Activated CD8-positive, alpha-beta T cell treated with anti-CD3 and anti-CD28 coated beads, Interleukin-2, amount 10 ng/mL, durations not matched to agents 7 days and 5 days (primary cell): Measurements from ENCODE around the gene RASGRF1. TPM values are rescaled to one million over a fixed set of nuclear protein-coding genes. Genes with fewer than 3 reads are reported as not detected.

Experiments
- ATAC-seq: fragments of 150-1000 bp; cut with Tn5 transposase; one replicate; pipeline ENCODE4 v1.10.0; 2021; ENCODE audit warnings: moderate library complexity
- CTCF ChIA-PET: fragments of 350-600 bp; sonication (Branson Sonifier 250); formaldehyde crosslinking; loops from one replicate; lab custom pipeline; 2021; ENCODE audit warnings: antibody characterized with exemption; lab: Charles Lee
- POLR2A ChIA-PET: fragments of 350-600 bp; sonication (Branson Sonifier 250); formaldehyde crosslinking; loops from one replicate; lab custom pipeline; 2021; ENCODE audit warnings: antibody characterized with exemption; lab: Charles Lee
- DNase-seq: peaks from one replicate; pipeline ENCODE4 v3.0.0-alpha.2; 2020
- H3K27ac Mint-ChIP-seq: one replicate; pipeline ENCODE4 v1.8.0; 2021; ENCODE audit warnings: mild to moderate bottlenecking, mixed read lengths
- H3K27me3 Mint-ChIP-seq: one replicate; pipeline ENCODE4 v1.8.0; 2021; ENCODE audit warnings: low read depth, mixed read lengths
- H3K36me3 Mint-ChIP-seq: one replicate; pipeline ENCODE4 v1.8.0; 2021; ENCODE audit warnings: low read depth, mixed read lengths
- H3K4me1 Mint-ChIP-seq: one replicate; pipeline ENCODE4 v1.8.0; 2021; ENCODE audit warnings: low read depth, mixed read lengths
- H3K4me3 Mint-ChIP-seq: one replicate; pipeline ENCODE4 v1.8.0; 2021; ENCODE audit warnings: mild to moderate bottlenecking, mixed read lengths
- H3K9me3 Mint-ChIP-seq: one replicate; pipeline ENCODE4 v1.8.0; 2022; ENCODE audit warnings: mixed read lengths; ENCODE audit not compliant: insufficient read depth
- total RNA-seq, 2 experiments: library from RNA; stranded (reverse); gene quantifications; one replicate each; pipeline ENCODE4 v1.2.3, GENCODE V29; 2021

RASGRF1 gene
- total RNA-seq, 2 experiments from 2014 or later: not detected

DNA sequence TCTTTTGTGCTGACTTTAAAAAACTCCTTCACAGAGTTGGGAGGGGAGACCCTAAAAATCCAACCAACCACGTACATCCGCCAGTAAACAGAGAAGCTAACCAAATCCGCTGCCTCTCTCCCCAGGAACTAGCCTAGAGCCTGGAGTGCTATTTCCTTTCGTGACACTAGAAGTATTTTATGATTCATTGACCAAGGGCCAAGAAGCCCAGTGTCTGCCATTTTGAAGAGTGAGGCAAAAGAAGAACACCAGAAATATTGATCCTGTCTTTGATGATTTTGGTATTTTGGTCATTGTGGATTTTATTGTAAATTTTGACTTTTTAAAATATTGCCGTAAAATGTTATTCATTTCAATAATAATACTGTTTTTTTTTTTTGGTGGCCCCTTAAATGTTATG is 135.2 kb downstream of the RASGRF1 start:
- Mint-ChIP-seq H3K4me3 (no peak overlapping the region), H3K27me3 (peaks cover 10% of the 10 kb centered on the region), H3K36me3 (no peaks in the 10 kb centered on the region), H3K4me1 (peaks cover 10% of the 10 kb centered on the region), H3K27ac (no peak overlapping the region), H3K9me3 (no peaks in the 10 kb centered on the region)
- CTCF ChIA-PET: no interaction called here
- POLR2A ChIA-PET: no interaction called here
- DNase-seq: no peak
- ATAC-seq: no peak

DNA sequence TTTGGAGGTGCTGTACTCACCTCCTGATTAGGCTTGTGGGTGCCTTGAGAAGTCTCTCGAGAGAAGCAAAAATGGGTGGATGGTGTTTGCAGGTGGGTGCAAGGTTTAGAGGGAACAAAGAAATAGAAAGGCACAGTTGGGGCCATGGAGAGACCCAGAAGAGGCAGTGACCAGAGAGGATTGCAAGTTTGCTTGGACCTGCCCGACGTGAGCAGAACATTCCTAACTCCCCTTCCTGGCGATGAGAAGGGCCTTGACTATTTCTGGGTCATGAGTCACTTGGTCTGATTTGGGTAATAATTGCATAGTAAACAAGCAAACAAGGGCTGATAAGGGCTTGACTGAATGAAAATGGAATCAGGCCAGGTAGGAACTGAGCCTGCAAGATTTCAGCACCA is 138.7 kb downstream of the RASGRF1 start:
- Mint-ChIP-seq H3K27ac (no peak overlapping the region), H3K36me3 (no peaks in the 10 kb centered on the region), H3K4me3 (no peak overlapping the region), H3K4me1 (peaks cover 10% of the 10 kb centered on the region), H3K27me3 (peaks cover 16% of the 10 kb centered on the region), H3K9me3 (no peaks in the 10 kb centered on the region)
- ATAC-seq: no peak
- CTCF ChIA-PET: no interaction called here
- no peak for DNase-seq
- POLR2A ChIA-PET: no interaction called here

GRCh38 chr15:78950902-78951840 is 139.4 kb downstream of the RASGRF1 start:
- ChIA-PET POLR2A (interaction anchor here (0.7 kb wide), 2 partner anchors 27 to 79 kb away, joined by 3 read pairs; no protein-coding TSS in a partner anchor), CTCF (no interaction called here)
- Mint-ChIP-seq H3K27me3 (peaks cover 19% of the 10 kb centered on the region), H3K4me3 (no peak overlapping the region), H3K4me1 (peaks cover 10% of the 10 kb centered on the region), H3K27ac (no peak overlapping the region), H3K36me3 (no peaks in the 10 kb centered on the region), H3K9me3 (no peaks in the 10 kb centered on the region)
- DNase-seq (no peak), ATAC-seq (no peak)

GRCh38 chr15:78950343-78950742 is 140.2 kb downstream of the RASGRF1 start:
- peaks cover 10% of the 10 kb centered on the region for H3K4me1 Mint-ChIP-seq
- H3K4me3 Mint-ChIP-seq: no peak overlapping the region
- POLR2A ChIA-PET: interaction anchor here (0.7 kb wide), 1 partner anchor 78 kb away, joined by 3 read pairs; no protein-coding TSS in a partner anchor
- H3K27ac Mint-ChIP-seq: no peak overlapping the region
- DNase-seq (no peak), ATAC-seq (no peak)
- H3K27me3 Mint-ChIP-seq: peaks cover 23% of the 10 kb centered on the region
- CTCF ChIA-PET: no interaction called here
- H3K36me3 Mint-ChIP-seq: no peaks in the 10 kb centered on the region
- H3K9me3 Mint-ChIP-seq: no peaks in the 10 kb centered on the region

GRCh38 chr15:78949461-78949860 is 141.1 kb downstream of the RASGRF1 start:
- ATAC-seq (no peak), DNase-seq (no peak)
- no peaks in the 10 kb centered on the region for H3K9me3 Mint-ChIP-seq
- H3K36me3 Mint-ChIP-seq: no peaks in the 10 kb centered on the region
- no peak overlapping the region for H3K4me3 Mint-ChIP-seq
- POLR2A ChIA-PET: no interaction called here
- no peak overlapping the region for H3K27ac Mint-ChIP-seq
- peaks cover 26% of the 10 kb centered on the region for H3K27me3 Mint-ChIP-seq
- CTCF ChIA-PET: no interaction called here
- peaks cover 13% of the 10 kb centered on the region for H3K4me1 Mint-ChIP-seq

DNA sequence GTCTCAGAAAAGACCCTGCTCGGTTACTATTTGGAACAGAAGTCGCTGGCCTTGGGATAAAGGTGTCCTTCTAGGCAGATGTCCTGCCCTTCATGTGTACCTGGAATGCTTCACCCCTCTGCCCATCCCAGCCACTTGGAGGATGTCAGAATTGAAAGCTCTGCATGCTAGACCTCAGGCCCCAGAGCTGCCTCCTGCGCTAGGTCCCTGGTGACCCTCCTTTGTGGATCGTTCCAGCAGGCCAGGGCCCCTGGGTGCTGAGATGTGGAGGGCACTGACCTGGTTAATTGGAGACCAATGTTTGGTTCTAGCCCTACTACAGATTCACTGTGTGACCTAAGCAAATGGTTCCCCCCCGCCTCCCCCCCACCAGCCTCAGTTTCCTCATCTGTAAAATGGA is 143.1 kb downstream of the RASGRF1 start:
- no peak overlapping the region for H3K27ac Mint-ChIP-seq
- no peaks in the 10 kb centered on the region for H3K9me3 Mint-ChIP-seq
- H3K27me3 Mint-ChIP-seq: peaks cover 28% of the 10 kb centered on the region
- ChIA-PET POLR2A (interaction anchor here (1.1 kb wide), 1 partner anchor 172 kb away, joined by 3 read pairs; no protein-coding TSS in a partner anchor), CTCF (interaction anchor here (1.0 kb wide), 1 partner anchor 234 kb away, joined by 3 read pairs; no protein-coding TSS in a partner anchor)
- H3K4me1 Mint-ChIP-seq: peaks cover 19% of the 10 kb centered on the region
- ATAC-seq: no peak
- no peaks in the 10 kb centered on the region for H3K36me3 Mint-ChIP-seq
- no peak for DNase-seq
- H3K4me3 Mint-ChIP-seq: no peak overlapping the region

GRCh38 chr15:78946493-78946892 is 144.1 kb downstream of the RASGRF1 start:
- H3K36me3 Mint-ChIP-seq: no peaks in the 10 kb centered on the region
- ChIA-PET CTCF (interaction anchor here (1.1 kb wide), 1 partner anchor 32 kb away, joined by 4 read pairs; no protein-coding TSS in a partner anchor), POLR2A (no interaction called here)
- no peak overlapping the region for H3K4me3 Mint-ChIP-seq
- no peak overlapping the region for H3K27ac Mint-ChIP-seq
- no peak for ATAC-seq
- no peak for DNase-seq
- peaks cover 29% of the 10 kb centered on the region for H3K27me3 Mint-ChIP-seq
- peaks cover 16% of the 10 kb centered on the region for H3K4me1 Mint-ChIP-seq
- no peaks in the 10 kb centered on the region for H3K9me3 Mint-ChIP-seq

DNA sequence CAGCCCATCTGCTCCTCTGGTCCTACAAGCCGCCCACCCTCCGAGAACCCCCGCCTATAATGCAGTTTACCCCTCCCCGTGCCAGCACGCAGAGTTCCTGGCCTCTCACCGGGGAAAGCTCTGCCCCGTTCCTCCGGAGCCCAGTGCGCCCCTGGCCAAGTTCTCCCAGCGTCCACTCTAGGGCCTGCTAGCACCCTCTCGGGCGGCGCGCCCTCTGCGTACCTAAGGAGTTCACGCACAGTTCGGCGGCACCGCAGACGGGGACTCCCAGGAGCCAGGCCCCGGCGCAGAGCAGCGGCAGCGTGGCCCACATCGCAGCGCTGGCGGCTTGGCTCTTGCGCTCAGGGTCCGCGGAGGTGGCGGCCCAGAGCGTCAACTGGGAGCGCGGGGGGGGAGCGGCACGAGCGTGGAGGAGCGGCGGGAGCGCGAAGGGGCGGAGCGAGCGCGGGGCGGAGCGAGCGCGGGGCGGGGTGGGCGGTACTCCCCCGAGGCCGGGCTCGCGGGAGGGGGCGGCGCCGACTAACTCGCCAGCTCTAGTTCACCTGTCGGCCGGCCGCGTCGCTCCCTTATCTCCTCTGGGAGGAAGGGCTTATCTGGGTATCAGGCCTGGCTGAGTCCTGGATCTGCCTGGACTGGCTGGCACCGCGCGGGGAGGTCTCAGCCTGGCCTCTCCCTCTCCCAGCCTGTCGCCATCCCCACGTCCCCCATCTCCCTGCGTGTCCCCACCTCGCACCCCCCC is 145.7 kb downstream of the RASGRF1 start, which contains the start of gene CTSH:
TSS of gene CTSH (minus strand) at position 378 of the 739 bp plus-strand sequence. CDS start at position 313, 65 bp downstream.
- H3K36me3 Mint-ChIP-seq: no peaks in the 10 kb centered on the region
- POLR2A ChIA-PET: no interaction called here
- no peak within 1 kb of the TSS for H3K27ac Mint-ChIP-seq
- CTCF ChIA-PET: no interaction called here
- peaks cover 27% of the 10 kb centered on the region for H3K27me3 Mint-ChIP-seq
- ATAC-seq (peak; percentile 94), DNase-seq (peak; percentile 81)
- peaks cover 12% of the 10 kb centered on the region for H3K4me1 Mint-ChIP-seq
- H3K9me3 Mint-ChIP-seq: no peaks in the 10 kb centered on the region
- H3K4me3 Mint-ChIP-seq: peak within 1 kb of the TSS; percentile 77

DNA sequence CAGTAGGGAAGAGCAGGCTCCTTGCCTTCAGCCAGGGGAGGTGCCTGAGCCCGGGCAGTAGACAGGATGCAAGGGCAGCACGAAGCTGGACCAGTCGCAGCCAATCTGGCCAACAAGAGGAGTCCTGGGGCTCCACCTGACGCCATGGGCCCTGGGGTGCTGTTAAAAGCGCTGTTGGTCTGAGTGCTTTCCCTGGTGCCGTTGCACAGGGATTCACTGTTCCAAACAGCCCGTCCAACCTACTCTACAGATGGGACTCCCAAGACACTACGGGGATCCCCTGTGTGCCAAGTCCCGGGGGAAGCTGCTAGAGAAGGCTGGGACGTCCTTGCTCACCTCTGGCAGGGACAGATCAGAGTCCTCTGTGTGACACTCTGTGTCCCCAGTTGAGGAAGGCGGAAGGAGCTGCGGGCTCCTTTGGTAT is 146.4 kb downstream of the RASGRF1 start:
- peaks cover under 1% of the 10 kb centered on the region for H3K36me3 Mint-ChIP-seq
- POLR2A ChIA-PET: no interaction called here
- H3K4me3 Mint-ChIP-seq: peak overlapping the region; percentile 77
- peaks cover 17% of the 10 kb centered on the region for H3K4me1 Mint-ChIP-seq
- H3K27ac Mint-ChIP-seq: no peak overlapping the region
- no peak for ATAC-seq
- no peak for DNase-seq
- H3K27me3 Mint-ChIP-seq: peaks cover 27% of the 10 kb centered on the region
- CTCF ChIA-PET: no interaction called here
- H3K9me3 Mint-ChIP-seq: no peaks in the 10 kb centered on the region

GRCh38 chr15:78943692-78944091 is 146.9 kb downstream of the RASGRF1 start:
- ChIA-PET POLR2A (no interaction called here), CTCF (no interaction called here)
- H3K36me3 Mint-ChIP-seq: peaks cover 6% of the 10 kb centered on the region
- H3K4me1 Mint-ChIP-seq: peaks cover 22% of the 10 kb centered on the region
- no peak overlapping the region for H3K27ac Mint-ChIP-seq
- ATAC-seq (no peak), DNase-seq (no peak)
- peak overlapping the region; percentile 77 for H3K4me3 Mint-ChIP-seq
- H3K27me3 Mint-ChIP-seq: peaks cover 27% of the 10 kb centered on the region
- H3K9me3 Mint-ChIP-seq: no peaks in the 10 kb centered on the region

- no peak for DNase-seq
- no peak for ATAC-seq
- peaks cover 30% of the 10 kb centered on the region for H3K4me1 Mint-ChIP-seq
- H3K4me3 Mint-ChIP-seq: no peak overlapping the region
- peaks cover 11% of the 10 kb centered on the region for H3K36me3 Mint-ChIP-seq
- no peak overlapping the region for H3K27ac Mint-ChIP-seq
- peaks cover 29% of the 10 kb centered on the region for H3K27me3 Mint-ChIP-seq
- ChIA-PET CTCF (no interaction called here), POLR2A (no interaction called here)
- no peaks in the 10 kb centered on the region for H3K9me3 Mint-ChIP-seq
Measured at GRCh38 chr15:78942741-78943140, 147.8 kb downstream of the RASGRF1 start.
